SK-N-SH (cell line): ENCODE measurements around the gene ACSL3. TPM values are rescaled to one million over a fixed set of nuclear protein-coding genes. Genes with fewer than 3 reads are reported as not detected.

Experiments
- CTCF ChIA-PET: fragments of 300-600, 350-600 bp; formaldehyde crosslinking; extraction: SDS; loops from one replicate; lab custom pipeline; 2021; lab: Yijun Ruan, JAX
- POLR2A ChIA-PET: fragments of 350-600 bp; sonication (Branson Sonifier 250); formaldehyde crosslinking; extraction: SDS; loops from one replicate; lab custom pipeline; 2020; ENCODE audit warnings: antibody characterized with exemption, inconsistent platforms; lab: Yijun Ruan, JAX
- DNase-seq: peaks from one replicate; pipeline ENCODE4 v3.0.0; 2012
- H2AFZ ChIP-seq: fragments of 200-600 bp; sonication (generic); 2 replicates; pipeline ENCODE4 v1.8.1; 2016; ENCODE audit warnings: antibody characterized with exemption, mild to moderate bottlenecking, low read depth
- H3F3A ChIP-seq: fragments of 200-600 bp; sonication (generic); replicated peaks from 2 replicates; pipeline ENCODE3; 2016; ENCODE audit warnings: antibody characterized with exemption, mild to moderate bottlenecking; ENCODE audit not compliant: insufficient read depth
- H3K27ac ChIP-seq, 2 experiments: fragments of 200-500 bp in 1 of 2; fragments of 200-600 bp in 1 of 2; sonication (Bioruptor generic) in 1 of 2; sonication (generic), shearing (Covaris generic) in 1 of 2; 2 replicates each; pipeline versions ENCODE4 v1.5.1 to v1.6.1; 2014 to 2016; ENCODE audit warnings: low read depth in 2 of 2, inconsistent platforms in 1 of 2, low read length in 1 of 2, mild to moderate bottlenecking in 1 of 2, mixed read lengths in 1 of 2
- H3K27me3 ChIP-seq: fragments of 200-600 bp; sonication (generic), shearing (Covaris generic); 2 replicates; pipeline ENCODE4 v1.6.1; 2016; ENCODE audit warnings: mixed run types; ENCODE audit not compliant: insufficient read depth
- H3K36me3 ChIP-seq, 2 experiments: fragments of 200-500 bp in 1 of 2; fragments of 200-600 bp in 1 of 2; sonication (Bioruptor generic) in 1 of 2; sonication (generic) in 1 of 2; replicated peaks in 1 of 2; 2 replicates each; pipeline versions ENCODE3 to v1.5.1; 2014 to 2016; ENCODE audit warnings: low read length in 1 of 2, mild to moderate bottlenecking in 1 of 2; ENCODE audit not compliant: insufficient read depth in 2 of 2, control insufficient read depth in 1 of 2
- H3K4me1 ChIP-seq, 2 experiments: fragments of 200-500 bp in 1 of 2; fragments of 200-600 bp in 1 of 2; sonication (Bioruptor generic) in 1 of 2; sonication (generic), shearing (Covaris generic) in 1 of 2; 2 replicates each; pipeline versions ENCODE4 v1.5.1 to v1.6.1; 2014 to 2016; ENCODE audit warnings: low read depth in 1 of 2, low read length in 1 of 2, mixed run types in 1 of 2; ENCODE audit not compliant: insufficient read depth in 2 of 2, control insufficient read depth in 1 of 2
- H3K4me2 ChIP-seq: fragments of 200-600 bp; sonication (generic), shearing (Covaris generic); 2 replicates; pipeline ENCODE4 v1.6.1; 2017; ENCODE audit warnings: mixed run types
- H3K4me3 ChIP-seq, 2 experiments: fragments of 200-500 bp in 1 of 2; fragments of 200-600 bp in 1 of 2; sonication (Bioruptor generic) in 1 of 2; sonication (generic), shearing (Covaris generic) in 1 of 2; 2 replicates each; pipeline versions ENCODE4 v1.5.1 to v1.8.1; 2014 to 2016; ENCODE audit warnings: low read depth in 2 of 2, inconsistent platforms in 1 of 2, low read length in 1 of 2, mild to moderate bottlenecking in 1 of 2, mixed read lengths in 1 of 2, moderate library complexity in 1 of 2
- H3K79me2 ChIP-seq: fragments of 200-600 bp; sonication (generic); 2 replicates; pipeline ENCODE4 v1.8.1; 2017; ENCODE audit warnings: mild to moderate bottlenecking; ENCODE audit not compliant: insufficient read depth
- H3K9ac ChIP-seq: fragments of 200-600 bp; sonication (generic); 2 replicates; pipeline ENCODE4 v1.6.1; 2017; ENCODE audit warnings: mixed run types
- H3K9me2 ChIP-seq: fragments of 200-600 bp; sonication (generic); 2 replicates; pipeline ENCODE4 v1.6.1; 2017; ENCODE audit warnings: mixed run types
- H3K9me3 ChIP-seq: fragments of 200-600 bp; sonication (generic); 2 replicates; pipeline ENCODE4 v1.6.1; 2017; ENCODE audit warnings: mixed run types, mild to moderate bottlenecking, moderate library complexity
- H4K20me1 ChIP-seq: fragments of 200-600 bp; sonication (generic); 2 replicates; pipeline ENCODE4 v1.6.1; 2017; ENCODE audit warnings: mild to moderate bottlenecking, mixed run types; ENCODE audit not compliant: insufficient read depth
- EP300 ChIP-seq, 2 experiments: IDR thresholded peaks; 2 replicates each; pipeline versions ENCODE4 v1.4.0 to v1.6.1; 2012; ENCODE audit warnings: borderline replicate concordance in 1 of 2, low read depth in 1 of 2, low read length in 1 of 2
- EZH2phosphoT487 ChIP-seq: fragments of 200-600 bp; sonication (generic); IDR thresholded peaks from 2 replicates; pipeline ENCODE4 v1.6.1; 2017; ENCODE audit warnings: low read depth, mixed run types, mild to moderate bottlenecking, antibody characterized with exemption, moderate library complexity, borderline replicate concordance
- FOSL2 ChIP-seq: IDR thresholded peaks from 2 replicates; pipeline ENCODE4 v1.4.0; 2012; ENCODE audit warnings: low read depth, mild to moderate bottlenecking, moderate library complexity, borderline replicate concordance
- FOXJ3 ChIP-seq: sonication (generic); formaldehyde crosslinking; IDR thresholded peaks from 2 replicates; pipeline ENCODE4 v1.5.1; 2020; ENCODE audit warnings: mild to moderate bottlenecking, missing genetic modification reagents
- FOXM1 ChIP-seq: IDR thresholded peaks from 2 replicates; pipeline ENCODE4 v1.4.0; 2012; ENCODE audit warnings: low read depth, mild to moderate bottlenecking
- GABPA ChIP-seq: IDR thresholded peaks from 2 replicates; pipeline ENCODE4 v1.4.0; 2012; ENCODE audit warnings: low read depth, mild to moderate bottlenecking
- GATA2 ChIP-seq: sonication (generic); formaldehyde crosslinking; IDR thresholded peaks from 2 replicates; pipeline ENCODE4 v1.5.0; 2020; ENCODE audit warnings: mild to moderate bottlenecking, missing genetic modification reagents
- JUND ChIP-seq: IDR thresholded peaks from 2 replicates; pipeline ENCODE4 v1.4.0; 2012
- MXI1 ChIP-seq: IDR thresholded peaks from 2 replicates; pipeline ENCODE4 v1.6.1; 2012; ENCODE audit warnings: mild to moderate bottlenecking, low read depth, low read length, improper control_type of control experiment
- POLR2AphosphoS5 ChIP-seq: IDR thresholded peaks from 2 replicates; pipeline ENCODE4 v1.6.1; 2012; ENCODE audit warnings: low read depth, low read length
- RFX5 ChIP-seq: IDR thresholded peaks from 2 replicates; pipeline ENCODE4 v1.6.1; 2012; ENCODE audit warnings: mild to moderate bottlenecking, improper control_type of control experiment, low read length
- RXRA ChIP-seq: IDR thresholded peaks from 2 replicates; pipeline ENCODE4 v1.4.0; 2012; ENCODE audit warnings: low read depth, mild to moderate bottlenecking, borderline replicate concordance
- SIN3A ChIP-seq: IDR thresholded peaks from 2 replicates; pipeline ENCODE4 v1.6.1; 2012; ENCODE audit warnings: low read depth, mild to moderate bottlenecking, low read length, moderate library complexity, borderline replicate concordance
- TAF1 ChIP-seq: IDR thresholded peaks from 2 replicates; pipeline ENCODE4 v1.6.1; 2012; ENCODE audit warnings: low read depth, mild to moderate bottlenecking, low read length, moderate library complexity, borderline replicate concordance
- YY1 ChIP-seq: IDR thresholded peaks from 2 replicates; pipeline ENCODE4 v1.4.0; 2012; ENCODE audit warnings: low read depth, mild to moderate bottlenecking
- WGBS: methylation state at CpG from one replicate; pipeline ENCODE4 v1.1.6; 2017; ENCODE audit warnings: low lambda C conversion rate; 5-methylcytosine and 5-hydroxymethylcytosine counted together
- polyA plus RNA-seq, 3 experiments: library from polyadenylated mRNA; depleted of rRNA; stranded (reverse); fragments of >200 nt; gene quantifications; 2 replicates each; pipeline ENCODE4 v1.2.3, GENCODE V29; 2012
- TF ChIP-seq, protein P1 (sequence below): fragments of 150-350 bp; IDR thresholded peaks from 2 replicates; pipeline ENCODE4 v1.6.1; 2017; ENCODE audit warnings: antibody characterized with exemption, low read length, low read depth, borderline replicate concordance
- TF ChIP-seq, protein P2 (sequence below): fragments of 200-600 bp; sonication (generic); IDR thresholded peaks from 2 replicates; pipeline ENCODE4 v1.6.1; 2017; ENCODE audit warnings: antibody characterized with exemption, mild to moderate bottlenecking, moderate library complexity
- TF ChIP-seq, protein P3 (sequence below): IDR thresholded peaks from 2 replicates; pipeline ENCODE4; 2012

Gene ACSL3
- polyA plus RNA-seq, 1 of the 3 experiments (the other 2 are of a cell fraction), result 15.7 TPM

DNA sequence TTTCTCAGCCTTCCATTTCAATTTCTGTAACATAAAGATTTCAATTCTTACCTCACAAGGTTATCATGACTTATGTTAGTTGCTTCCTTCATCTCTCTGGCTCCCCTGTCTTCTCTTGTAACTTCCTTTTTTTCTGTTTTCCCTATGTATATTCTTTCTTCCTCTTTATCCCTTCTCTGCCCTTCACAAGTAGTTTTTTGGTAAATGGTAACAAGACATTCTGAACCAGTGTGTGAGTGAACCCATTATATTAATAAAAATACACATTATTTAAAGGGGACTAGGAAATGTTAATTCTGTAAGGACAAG lies 8.4 kb downstream of the ACSL3 start:
- Histone ChIP-seq H2AFZ (no peak overlapping the region), H3K79me2 (peaks cover 96% of the 10 kb centered on the region), H3K27me3 (no peaks in the 10 kb centered on the region), H3F3A (no peaks in the 10 kb centered on the region), H3K9ac (no peak overlapping the region), H3K36me3 (peaks cover 0 to 3% of the 10 kb centered on the region in 2 experiments), H4K20me1 (peaks cover 87% of the 10 kb centered on the region), H3K9me3 (no peaks in the 10 kb centered on the region), H3K27ac (no peak overlapping the region), H3K4me3 (no peak overlapping the region), H3K4me1 (peaks cover 13 to 17% of the 10 kb centered on the region in 2 experiments; a peak in 3 of 4 replicates), H3K4me2 (no peak overlapping the region), H3K9me2 (no peaks in the 10 kb centered on the region)
- DNase-seq, result no peak
- TF ChIP-seq POLR2AphosphoS5 (no peak), RXRA (no peak), TAF1 (no peak)
- TF ChIP-seq, all 33 proteins: peak for 0
- POLR2A ChIA-PET, result no interaction called here
- CTCF ChIA-PET, result interaction anchor here (1.0 to 1.1 kb wide), 2 partner anchors 25 to 179 kb away, joined by 3 to 4 read pairs; no protein-coding TSS in a partner anchor

DNA sequence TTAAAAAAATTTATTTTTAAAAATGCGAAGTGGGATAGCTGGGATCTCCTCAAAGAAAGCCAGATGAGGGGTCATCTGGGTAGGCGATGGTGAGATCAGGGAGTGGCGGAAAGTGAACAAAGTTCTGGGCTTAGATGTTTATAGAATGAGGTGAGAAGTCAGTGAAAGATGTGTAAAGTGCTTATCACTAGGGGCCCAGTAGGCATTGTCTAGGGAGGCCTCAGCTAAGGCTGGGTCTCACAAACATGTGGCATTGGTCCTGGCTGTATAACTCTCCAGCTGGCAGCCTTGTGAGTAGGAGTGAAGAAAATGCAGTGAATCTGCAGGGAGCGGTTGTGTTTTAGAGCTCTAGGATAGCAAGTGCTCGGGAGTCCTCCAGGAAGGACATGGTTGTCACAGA lies 10.5 kb downstream of the ACSL3 start:
- peaks cover 0 to 3% of the 10 kb centered on the region in 2 experiments for H3K36me3 ChIP-seq
- DNase-seq, result no peak
- no peak overlapping the region for H3K27ac ChIP-seq
- ChIA-PET POLR2A (no interaction called here), CTCF (interaction anchor here (1.7 kb wide), 1 partner anchor 32 kb away, joined by 4 read pairs; no protein-coding TSS in a partner anchor)
- H4K20me1 ChIP-seq, result peaks cover 75% of the 10 kb centered on the region
- H3K4me3 ChIP-seq, result no peak overlapping the region
- peaks cover 96% of the 10 kb centered on the region for H3K79me2 ChIP-seq
- no peak overlapping the region for H2AFZ ChIP-seq
- WGBS, result 97% methylated on average over 5 of the region's 5 CpGs
- peaks cover 7 to 8% of the 10 kb centered on the region in 2 experiments; a peak in 2 of 4 replicates for H3K4me1 ChIP-seq
- H3K9me3 ChIP-seq, result no peaks in the 10 kb centered on the region
- no peaks in the 10 kb centered on the region for H3K9me2 ChIP-seq
- H3K4me2 ChIP-seq, result no peak overlapping the region
- H3K27me3 ChIP-seq, result no peaks in the 10 kb centered on the region
- TF ChIP-seq GABPA (no peak), FOXJ3 (CRISPR knock-in tag) (no peak), RXRA (no peak), YY1 (no peak)
- TF ChIP-seq, protein P1, sequence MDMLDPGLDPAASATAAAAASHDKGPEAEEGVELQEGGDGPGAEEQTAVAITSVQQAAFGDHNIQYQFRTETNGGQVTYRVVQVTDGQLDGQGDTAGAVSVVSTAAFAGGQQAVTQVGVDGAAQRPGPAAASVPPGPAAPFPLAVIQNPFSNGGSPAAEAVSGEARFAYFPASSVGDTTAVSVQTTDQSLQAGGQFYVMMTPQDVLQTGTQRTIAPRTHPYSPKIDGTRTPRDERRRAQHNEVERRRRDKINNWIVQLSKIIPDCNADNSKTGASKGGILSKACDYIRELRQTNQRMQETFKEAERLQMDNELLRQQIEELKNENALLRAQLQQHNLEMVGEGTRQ, result no peak
- peaks cover 4% of the 10 kb centered on the region for H3F3A ChIP-seq
- no peak overlapping the region for H3K9ac ChIP-seq

DNA sequence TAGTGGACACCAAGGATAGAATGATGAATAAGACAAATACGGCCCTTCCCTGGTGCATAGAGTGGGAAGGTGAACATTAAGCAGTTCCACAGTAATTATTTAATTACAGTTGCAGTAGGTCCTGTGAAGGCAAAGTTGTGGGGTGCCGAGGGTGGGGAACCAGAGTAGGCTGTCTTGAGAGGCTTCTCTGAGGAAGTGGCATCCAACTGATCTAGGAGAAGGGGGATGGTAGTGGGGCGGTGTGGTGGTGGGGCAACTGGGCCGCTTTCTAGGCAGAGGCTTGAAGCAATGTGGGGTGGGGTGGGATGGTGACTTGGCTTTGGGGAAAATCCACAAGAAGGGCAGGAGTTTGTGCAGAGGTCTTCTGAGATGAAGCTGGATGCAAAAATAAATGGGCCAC lies 11.7 kb downstream of the ACSL3 start:
- no peak for TF ChIP-seq EP300 (IDR thresholded peaks at IDR 0.05; ENCODE audit: borderline replicate concordance in 1 of 2, low read depth in 1 of 2, low read length in 1 of 2)
- TF ChIP-seq, protein P2, sequence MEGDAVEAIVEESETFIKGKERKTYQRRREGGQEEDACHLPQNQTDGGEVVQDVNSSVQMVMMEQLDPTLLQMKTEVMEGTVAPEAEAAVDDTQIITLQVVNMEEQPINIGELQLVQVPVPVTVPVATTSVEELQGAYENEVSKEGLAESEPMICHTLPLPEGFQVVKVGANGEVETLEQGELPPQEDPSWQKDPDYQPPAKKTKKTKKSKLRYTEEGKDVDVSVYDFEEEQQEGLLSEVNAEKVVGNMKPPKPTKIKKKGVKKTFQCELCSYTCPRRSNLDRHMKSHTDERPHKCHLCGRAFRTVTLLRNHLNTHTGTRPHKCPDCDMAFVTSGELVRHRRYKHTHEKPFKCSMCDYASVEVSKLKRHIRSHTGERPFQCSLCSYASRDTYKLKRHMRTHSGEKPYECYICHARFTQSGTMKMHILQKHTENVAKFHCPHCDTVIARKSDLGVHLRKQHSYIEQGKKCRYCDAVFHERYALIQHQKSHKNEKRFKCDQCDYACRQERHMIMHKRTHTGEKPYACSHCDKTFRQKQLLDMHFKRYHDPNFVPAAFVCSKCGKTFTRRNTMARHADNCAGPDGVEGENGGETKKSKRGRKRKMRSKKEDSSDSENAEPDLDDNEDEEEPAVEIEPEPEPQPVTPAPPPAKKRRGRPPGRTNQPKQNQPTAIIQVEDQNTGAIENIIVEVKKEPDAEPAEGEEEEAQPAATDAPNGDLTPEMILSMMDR, result no peak
- TF ChIP-seq FOSL2, result no peak
- no peak for TF ChIP-seq GATA2 (CRISPR knock-in tag)
- no peak for TF ChIP-seq MXI1
- TF ChIP-seq RXRA, result no peak
- no peak for TF ChIP-seq FOXM1
- TF ChIP-seq, protein P3, sequence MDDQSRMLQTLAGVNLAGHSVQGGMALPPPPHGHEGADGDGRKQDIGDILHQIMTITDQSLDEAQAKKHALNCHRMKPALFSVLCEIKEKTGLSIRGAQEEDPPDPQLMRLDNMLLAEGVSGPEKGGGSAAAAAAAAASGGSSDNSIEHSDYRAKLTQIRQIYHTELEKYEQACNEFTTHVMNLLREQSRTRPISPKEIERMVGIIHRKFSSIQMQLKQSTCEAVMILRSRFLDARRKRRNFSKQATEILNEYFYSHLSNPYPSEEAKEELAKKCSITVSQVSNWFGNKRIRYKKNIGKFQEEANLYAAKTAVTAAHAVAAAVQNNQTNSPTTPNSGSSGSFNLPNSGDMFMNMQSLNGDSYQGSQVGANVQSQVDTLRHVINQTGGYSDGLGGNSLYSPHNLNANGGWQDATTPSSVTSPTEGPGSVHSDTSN, result no peak
- no peak for TF ChIP-seq SIN3A
- TF ChIP-seq, protein P1, result no peak
- no peak for TF ChIP-seq EZH2phosphoT487
- TF ChIP-seq JUND, result no peak
- TF ChIP-seq RFX5, result no peak
- TF ChIP-seq, all 33 proteins: peak for 0
- no peak overlapping the region for H3K27ac ChIP-seq
- H4K20me1 ChIP-seq, result peaks cover 67% of the 10 kb centered on the region
- H3K9ac ChIP-seq, result no peak overlapping the region
- DNase-seq, result no peak
- H3K27me3 ChIP-seq, result no peaks in the 10 kb centered on the region
- peaks cover 0 to 3% of the 10 kb centered on the region in 2 experiments for H3K36me3 ChIP-seq
- WGBS, result 98% methylated on average over 4 of the region's 4 CpGs
- ChIA-PET POLR2A (no interaction called here), CTCF (no interaction called here)
- H3K9me3 ChIP-seq, result no peaks in the 10 kb centered on the region
- H3K79me2 ChIP-seq, result peaks cover 98% of the 10 kb centered on the region
- peaks cover 4% of the 10 kb centered on the region for H3F3A ChIP-seq
- H2AFZ ChIP-seq, result no peak overlapping the region
- peaks cover 7 to 10% of the 10 kb centered on the region in 2 experiments; a peak in 2 of 4 replicates for H3K4me1 ChIP-seq
- no peaks in the 10 kb centered on the region for H3K9me2 ChIP-seq
- H3K4me2 ChIP-seq, result no peak overlapping the region
- no peak overlapping the region for H3K4me3 ChIP-seq
